Measurements from ENCODE around the gene KAZN. TPM values are rescaled to one million over a fixed set of nuclear protein-coding genes. Genes with fewer than 3 reads are reported as not detected.
"Not testable (repeated sequence)": the region's sequence is repeated elsewhere in the genome, so short reads cannot be mapped to it uniquely, and the experiment has no call there.

KAZN gene
- total RNA-seq, result 0.51 and 1.1 TPM in 2 replicates

DNA sequence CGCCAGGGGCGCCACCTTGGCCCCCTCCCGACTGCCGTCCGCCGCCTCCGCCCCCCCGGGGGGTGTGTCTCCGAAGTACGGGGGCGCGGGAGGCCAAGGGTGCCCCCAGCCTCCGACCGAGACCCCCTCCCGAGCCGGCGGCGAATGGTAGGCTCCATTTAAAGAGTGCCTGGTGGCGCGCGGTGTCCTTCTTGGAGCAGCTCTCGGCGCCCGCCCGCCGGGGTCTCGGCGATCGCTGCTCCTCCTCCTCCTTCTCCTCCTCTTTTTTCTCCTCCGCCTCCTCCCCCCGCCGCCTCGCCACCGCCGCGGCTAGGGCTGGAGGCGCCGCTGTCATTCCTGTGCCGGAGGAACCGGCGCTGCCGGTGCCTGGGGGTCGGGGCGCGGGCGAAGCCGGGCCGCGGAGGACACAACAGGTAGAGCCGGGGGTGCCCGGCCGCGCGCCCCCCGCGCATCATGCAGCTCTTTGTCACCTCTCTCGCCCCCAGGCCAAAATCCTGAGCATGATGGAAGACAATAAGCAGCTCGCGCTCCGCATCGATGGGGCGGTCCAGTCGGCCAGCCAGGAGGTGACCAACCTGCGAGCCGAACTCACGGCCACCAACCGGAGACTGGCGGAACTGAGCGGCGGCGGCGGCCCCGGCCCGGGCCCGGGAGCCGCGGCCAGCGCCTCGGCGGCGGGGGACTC lies at the start of gene KAZN:
Gene KAZN (plus strand): TSS at position 188 of the 685 bp plus-strand sequence.
- DNase-seq (ENCODE audit: low read depth in 2 of 2), result no peak

DNA sequence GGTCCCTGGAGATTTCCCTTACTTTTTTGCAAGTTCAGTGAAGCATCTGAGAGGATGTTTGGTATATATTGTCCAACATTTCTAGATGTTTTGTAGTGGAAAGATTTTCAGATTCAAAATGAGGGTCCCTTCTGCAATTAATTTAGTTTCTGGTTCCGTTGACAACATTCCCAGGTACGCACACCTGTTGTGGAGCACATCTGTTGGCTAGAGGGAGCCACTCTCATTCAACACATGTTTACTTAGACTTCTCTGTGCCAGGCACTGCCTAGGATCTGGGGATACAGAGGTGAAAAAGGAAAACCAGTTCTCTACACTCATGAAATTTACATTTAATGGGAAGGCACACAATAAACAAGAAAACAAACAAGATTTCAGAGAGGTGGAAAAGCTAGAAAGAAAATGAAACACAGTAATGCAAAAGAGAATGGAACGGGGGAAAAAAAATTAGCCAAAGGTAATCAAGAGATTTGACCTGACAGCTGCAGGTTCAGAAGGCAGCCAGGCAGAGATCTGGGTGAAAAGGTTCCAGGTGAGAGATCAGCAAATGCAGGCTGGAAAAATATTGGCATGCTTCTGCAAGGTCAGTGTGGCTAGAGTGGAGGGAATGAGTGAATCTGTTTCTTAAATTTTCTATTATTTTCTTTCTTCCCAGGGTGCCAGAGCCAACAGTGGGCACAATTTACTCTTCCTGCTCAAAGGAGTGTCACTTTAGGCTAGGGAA lies 48.4 kb upstream of the KAZN start:
- no peak for DNase-seq (ENCODE audit: low read depth in 2 of 2)

- no peak for DNase-seq (ENCODE audit: low read depth in 2 of 2)
Measured at GRCh38 chr1:14551386-14551785, 47.1 kb upstream of the KAZN start.

GRCh38 chr1:14552246-14552965 lies 46.1 kb upstream of the KAZN start:
- no peak for DNase-seq (ENCODE audit: low read depth in 2 of 2)

- DNase-seq (ENCODE audit: low read depth in 2 of 2), result no peak
Measured at GRCh38 chr1:14553711-14554110, 44.8 kb upstream of the KAZN start.

DNA sequence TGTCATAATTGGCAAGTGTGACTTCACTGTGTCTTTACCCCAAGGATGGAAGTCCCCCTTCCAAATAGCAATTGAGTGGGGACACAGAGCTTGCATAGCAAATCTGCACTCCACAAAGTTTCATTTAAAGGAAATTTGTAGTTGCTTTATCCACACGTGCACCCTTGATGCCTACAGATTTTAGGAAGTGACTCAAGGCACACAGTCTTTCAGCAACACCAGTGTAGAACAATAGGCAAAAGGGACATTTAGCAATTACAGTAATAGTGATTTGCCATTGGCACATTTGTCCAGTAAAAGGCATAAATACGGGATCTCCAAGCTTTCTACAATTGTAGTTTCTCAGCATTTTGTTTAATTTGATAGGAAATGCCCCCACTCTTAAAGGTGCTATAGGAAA lies 43.4 kb upstream of the KAZN start:
- DNase-seq (ENCODE audit: low read depth in 2 of 2), result no peak

DNA sequence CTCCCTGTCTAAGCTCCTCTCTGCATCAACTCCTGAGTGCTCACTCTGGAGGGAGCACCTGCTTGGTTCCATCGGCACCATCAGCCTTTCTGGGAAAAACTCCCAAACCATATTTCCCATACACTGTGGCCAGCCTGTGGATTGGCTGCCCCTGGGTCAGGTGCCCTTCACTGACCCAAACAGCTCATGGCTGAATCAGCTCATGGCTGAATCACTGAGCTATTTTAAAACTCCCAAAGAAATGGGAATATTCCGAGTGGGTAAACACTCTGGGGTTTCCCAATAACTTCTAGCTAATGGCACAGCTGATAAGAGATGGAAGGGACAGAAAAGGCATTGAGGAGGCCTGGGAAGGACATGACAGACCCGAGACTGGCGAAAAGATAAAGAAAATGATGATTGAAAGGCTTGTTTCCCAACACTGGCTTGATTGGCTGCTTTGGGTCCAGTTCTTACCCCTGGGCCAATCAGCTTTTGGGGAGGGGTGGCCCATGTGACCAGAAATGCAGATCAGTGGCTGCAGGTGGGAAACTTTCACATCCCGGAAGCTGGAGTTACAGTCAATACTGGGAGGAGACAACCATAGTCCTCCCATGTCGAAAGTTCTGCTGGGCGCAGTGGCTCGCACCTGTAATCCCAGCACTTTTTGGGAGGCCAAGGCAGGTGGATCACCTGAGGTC lies 37.3 kb upstream of the KAZN start:
- DNase-seq (ENCODE audit: low read depth in 2 of 2), result no peak

DNA sequence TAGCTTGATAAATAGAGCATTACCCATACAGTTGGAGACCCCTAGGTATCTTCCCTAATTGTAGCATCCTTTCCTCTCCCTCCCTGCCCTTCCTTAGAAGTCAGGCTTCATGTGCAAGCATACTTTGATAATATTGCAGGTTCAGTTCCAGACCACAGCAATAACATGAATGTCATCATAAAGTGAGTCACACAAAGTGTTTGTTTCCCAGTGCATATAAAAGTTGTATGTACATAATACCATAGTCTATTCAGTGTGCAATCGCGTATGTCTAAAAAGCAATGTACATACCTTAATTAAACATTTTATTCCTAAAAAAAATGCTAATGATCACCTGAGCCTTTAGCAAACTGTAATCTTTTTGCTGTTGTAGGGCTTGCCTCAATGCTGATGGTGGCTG lies 33.4 kb upstream of the KAZN start:
- DNase-seq (ENCODE audit: low read depth in 2 of 2), result no peak

GRCh38 chr1:14567056-14567455 lies 31.4 kb upstream of the KAZN start:
- DNase-seq (ENCODE audit: low read depth in 2 of 2), result no peak

DNA sequence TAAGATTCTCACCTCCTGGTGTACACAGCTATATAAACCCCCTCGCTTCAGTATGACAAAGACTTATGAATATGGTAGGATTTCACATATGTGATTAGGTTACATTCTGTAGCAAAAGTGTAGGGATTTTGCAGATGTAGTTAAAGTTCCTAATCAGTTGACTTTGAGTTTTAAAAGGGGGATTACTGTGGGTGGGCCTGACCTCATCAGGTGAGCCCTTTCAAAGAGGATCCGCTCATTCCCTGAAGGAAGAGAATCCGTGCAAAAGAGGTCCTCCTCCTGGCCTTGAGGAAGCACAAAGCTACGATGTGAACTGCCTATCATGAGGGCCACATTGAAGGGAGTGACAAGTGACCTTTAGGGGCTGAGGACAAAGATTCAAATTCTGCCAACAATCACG lies 30.6 kb upstream of the KAZN start:
- DNase-seq (ENCODE audit: low read depth in 2 of 2), result no peak

DNA sequence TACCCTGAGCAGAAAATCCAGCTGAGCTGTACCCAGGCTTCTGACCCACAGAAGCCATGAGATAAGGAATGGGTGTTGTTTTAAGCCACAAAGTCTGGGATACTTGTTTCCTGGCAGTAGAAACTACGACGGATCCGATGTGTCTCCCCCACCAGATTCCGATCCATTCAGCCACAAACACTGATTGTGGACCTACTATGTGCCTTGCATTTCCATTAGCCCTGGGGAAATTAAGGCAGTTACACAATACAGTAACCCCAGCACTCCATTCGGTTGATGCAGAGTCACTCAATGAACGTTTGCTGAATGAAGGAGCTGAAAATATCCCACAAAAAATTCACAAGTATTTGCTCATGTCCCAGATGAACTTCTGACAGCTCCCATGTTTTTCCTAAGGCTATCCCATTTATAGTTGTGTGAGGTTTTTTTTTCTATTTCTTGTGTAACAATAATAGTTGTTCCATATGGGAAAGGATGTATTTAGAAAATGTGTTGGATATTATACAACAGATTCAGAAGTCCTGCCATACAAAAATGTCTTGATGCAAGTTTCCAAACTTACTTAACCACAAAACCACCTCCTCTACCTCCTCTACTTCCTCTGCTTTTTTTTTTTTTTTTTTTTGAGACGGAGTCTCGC lies 29.6 kb upstream of the KAZN start:
- DNase-seq (ENCODE audit: low read depth in 2 of 2), result no peak

- no peak for DNase-seq (ENCODE audit: low read depth in 2 of 2)
Measured at GRCh38 chr1:14570514-14570913, 28.0 kb upstream of the KAZN start.

GRCh38 chr1:14571810-14572767 lies 26.4 kb upstream of the KAZN start:
- DNase-seq (ENCODE audit: low read depth in 2 of 2), result no peak

DNA sequence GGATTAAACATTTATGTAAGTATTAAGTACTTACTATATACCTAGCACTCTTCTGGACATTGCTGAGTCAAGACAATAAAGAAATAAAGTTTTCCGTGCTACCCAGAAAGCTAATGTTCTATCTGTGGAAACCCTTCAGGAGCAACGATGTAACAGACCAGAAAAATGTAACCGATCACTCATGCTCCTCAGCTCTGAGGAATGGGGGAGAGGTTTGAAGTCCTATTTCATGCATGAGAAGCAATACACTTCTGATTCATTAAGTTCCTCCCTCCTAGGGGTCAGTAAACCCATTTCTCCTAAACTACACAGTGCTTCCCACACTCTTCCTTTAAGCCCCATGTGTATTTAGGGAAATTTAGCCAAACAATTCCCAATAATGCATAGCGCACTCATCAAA lies 25.6 kb upstream of the KAZN start:
- no peak for DNase-seq (ENCODE audit: low read depth in 2 of 2)

DNA sequence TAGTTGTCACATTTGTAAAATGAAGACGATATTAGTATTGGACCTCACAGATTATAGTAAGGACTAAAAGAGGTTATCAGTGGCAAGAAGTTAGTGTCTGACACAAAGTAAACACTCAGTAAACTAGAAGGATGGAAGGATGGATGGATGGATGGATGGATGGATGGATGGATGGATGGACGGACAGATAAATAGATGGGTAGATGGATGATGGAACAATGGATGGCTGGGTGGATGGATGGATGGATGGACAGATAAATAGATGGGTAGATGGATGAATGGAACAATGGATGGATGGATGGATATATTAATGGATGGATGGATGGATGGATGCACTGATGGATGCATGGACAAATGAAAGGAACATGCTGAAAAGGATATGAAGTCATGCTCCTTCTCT lies 22.3 kb upstream of the KAZN start:
- no peak for DNase-seq (ENCODE audit: low read depth in 2 of 2)

- DNase-seq (ENCODE audit: low read depth in 2 of 2), result no peak
Measured at GRCh38 chr1:14577261-14577660, 21.2 kb upstream of the KAZN start.

DNA sequence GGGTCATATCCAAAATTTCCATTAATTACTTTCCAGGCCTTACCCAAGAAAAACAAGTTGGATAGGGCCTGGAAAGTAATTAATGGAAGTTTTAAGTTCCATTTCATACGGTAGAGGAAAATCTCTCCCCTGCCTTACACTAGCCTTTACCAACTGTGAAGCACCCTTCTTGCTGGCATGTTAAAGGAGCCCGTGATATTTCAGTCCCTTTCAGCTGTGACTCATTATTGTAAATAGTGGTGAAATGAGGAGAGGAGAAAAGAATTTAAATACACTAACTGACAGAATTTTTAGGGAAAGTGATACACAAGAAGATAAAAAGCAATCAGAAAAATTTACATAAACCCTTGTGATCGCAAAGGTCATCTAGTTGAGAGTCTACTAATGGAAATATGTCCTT lies 20.3 kb upstream of the KAZN start:
- no peak for DNase-seq (ENCODE audit: low read depth in 2 of 2)

- DNase-seq (ENCODE audit: low read depth in 2 of 2), result not testable (repeated sequence)
Measured at GRCh38 chr1:14580295-14580694, 18.2 kb upstream of the KAZN start.

DNA sequence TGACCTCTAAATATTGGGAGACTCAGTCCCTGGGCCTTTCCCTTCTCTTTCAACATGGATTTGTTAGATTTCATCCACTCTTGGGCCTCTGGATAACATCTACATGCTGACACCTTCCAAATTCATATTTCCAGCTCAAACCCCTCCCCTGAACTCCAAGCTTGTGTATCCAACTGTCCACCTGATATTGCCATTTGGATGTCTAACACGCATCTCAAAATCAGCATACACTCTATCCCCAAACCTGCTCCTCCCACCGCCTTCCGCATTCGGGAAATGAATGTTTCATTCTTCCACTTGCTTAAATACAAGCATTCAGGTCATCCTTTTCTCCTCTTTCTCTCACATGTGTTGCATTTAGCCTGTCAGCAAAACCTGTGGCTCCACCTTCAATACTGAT lies 17.5 kb upstream of the KAZN start:
- no peak for DNase-seq (ENCODE audit: low read depth in 2 of 2)

GRCh38 chr1:14583788-14584187 lies 14.7 kb upstream of the KAZN start:
- no peak for DNase-seq (ENCODE audit: low read depth in 2 of 2)
